Kidney tubule cell (primary cell): ENCODE data around the gene SULF2.

Experiments used
- DNase-seq: peaks from one replicate; pipeline ENCODE4 v3.0.0-alpha.2; 2018; ENCODE audit warnings: low spot score

Gene SULF2

DNA sequence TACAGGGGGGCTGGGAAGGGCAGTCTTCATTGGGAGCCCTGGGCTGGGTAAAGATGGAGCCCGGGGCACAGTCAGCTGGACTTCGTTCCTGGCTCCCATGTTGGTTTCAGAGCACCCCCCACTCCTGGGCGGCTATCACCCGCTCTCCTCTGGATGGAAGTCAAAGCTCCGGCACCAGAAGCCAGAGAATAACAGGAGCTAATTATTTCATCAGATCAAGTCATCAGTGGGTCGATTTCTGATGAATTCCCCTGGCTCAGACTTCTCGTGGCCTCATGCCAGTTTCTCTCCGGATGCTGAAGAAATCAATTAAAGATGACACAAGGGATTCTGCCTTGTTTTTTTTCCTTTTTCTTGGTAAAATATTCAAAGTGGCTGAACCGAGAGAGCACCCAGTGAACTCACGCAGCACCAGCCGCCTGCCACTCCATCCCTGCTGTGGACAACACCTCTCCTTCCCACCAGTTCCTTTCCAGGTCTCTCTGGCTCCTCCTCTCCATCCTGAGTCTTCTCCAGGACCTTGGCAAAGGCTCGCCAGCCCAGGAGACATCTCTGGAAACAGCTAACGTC lies 22.5 kb downstream of the SULF2 start:
- no peak for DNase-seq

DNA sequence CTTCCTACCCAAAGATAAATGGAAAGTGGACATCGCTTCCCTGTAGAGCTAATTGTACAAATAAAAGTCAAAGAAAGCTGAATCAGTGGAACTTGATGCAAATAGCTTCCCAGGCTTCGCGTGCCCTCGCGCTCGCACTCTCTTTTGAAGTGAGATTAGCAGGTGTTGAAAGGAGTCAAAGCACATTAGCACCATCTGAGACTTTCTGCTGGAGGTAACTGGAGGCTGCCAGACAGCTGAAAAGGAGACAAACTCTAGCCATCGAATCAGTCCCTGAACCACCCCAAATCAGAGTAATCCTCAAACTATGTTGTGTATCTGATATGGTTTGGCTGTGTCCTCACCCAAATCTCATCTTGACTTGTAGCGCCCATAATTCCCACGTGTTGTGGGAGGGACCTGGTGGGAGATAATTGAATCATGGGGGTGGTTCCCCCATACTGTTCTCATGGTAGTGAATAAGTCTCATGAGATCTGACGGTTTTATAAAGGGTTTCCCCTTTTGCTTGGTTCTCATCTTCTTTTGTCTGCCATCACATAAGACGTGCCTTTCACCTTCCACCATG lies 23.7 kb downstream of the SULF2 start:
- no peak for DNase-seq

DNA sequence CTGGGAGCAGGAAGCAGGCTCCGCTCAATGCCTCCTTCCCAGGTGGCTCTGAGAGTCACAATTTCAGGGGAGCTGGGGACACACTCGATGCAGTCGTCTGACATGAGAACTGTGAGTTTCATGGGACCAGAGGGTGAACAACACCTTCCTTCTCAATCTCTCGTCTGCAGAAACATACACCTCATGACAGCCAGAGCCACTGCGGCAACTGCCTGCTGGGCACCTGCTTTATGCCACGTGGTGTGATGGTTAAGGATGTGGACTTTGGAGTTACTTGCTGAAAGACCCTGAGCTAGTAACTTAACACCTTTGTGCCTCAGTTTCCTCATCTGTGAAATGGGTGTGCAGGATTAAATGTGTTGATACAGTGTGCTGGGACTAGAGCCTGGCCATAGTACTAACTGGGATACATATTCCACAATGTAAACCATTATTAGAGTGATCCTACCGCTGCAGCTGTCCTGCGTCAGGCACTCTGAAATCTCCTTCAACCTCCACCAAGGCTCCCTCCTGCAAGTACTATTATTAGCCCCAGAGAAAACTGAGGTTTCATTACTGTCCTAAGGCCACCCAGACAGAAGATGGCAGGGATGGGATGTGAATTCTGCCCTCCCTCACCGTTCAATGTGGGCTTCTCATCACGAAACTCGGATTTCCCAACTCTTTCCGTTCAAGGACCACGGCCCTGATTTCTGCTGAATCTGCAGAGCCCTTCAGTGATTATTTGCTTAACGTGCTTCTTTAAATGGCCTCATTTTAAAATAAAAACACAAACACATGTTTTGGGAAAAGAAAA lies 24.4 kb downstream of the SULF2 start:
- DNase-seq = no peak

GRCh38 chr20:47758517-47759450 lies 26.5 kb downstream of the SULF2 start:
- DNase-seq = no peak

DNA sequence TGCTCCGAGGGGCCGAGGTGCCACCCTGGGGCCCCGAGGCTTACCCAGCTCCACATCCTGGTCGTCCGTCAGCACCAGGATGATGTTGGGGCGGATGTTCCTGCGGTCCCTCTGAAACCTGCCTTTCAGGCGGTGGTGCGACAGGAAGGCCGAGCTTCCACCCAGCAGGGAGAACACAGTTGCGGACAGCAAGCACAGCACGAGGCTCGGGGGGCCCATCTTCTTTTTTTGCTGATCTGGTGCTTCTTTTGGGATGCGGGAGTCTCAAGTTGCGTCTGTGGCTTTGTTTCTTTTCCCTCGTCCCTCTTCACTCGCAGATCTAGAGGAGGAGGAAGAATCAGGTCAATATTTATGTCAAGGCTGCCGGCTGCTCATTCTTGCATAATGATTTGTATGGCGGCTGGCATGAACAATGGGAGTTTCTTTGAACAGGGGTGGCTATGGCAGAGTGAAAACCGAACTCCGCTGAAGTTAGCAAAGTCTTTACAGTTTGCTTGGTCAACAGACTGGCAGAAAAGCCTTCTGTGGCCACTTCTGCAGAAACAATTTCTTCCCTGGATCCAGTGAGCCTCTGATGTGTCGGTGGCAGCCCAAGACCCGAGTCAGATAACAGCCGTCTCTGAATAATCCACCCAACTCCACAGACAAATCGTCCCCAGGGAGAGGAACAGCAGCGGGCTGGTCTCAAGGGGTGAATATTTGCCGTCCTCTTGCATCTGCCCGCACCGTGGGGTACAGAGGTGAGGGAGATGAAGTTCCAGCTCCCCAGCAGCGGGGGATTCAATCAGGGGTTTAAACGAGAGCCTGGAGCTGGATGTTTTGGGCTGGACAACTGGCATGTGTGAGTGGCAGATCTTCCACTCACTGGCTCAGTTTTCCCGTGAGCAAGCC lies 27.9 kb downstream of the SULF2 start:
- DNase-seq = no peak

DNA sequence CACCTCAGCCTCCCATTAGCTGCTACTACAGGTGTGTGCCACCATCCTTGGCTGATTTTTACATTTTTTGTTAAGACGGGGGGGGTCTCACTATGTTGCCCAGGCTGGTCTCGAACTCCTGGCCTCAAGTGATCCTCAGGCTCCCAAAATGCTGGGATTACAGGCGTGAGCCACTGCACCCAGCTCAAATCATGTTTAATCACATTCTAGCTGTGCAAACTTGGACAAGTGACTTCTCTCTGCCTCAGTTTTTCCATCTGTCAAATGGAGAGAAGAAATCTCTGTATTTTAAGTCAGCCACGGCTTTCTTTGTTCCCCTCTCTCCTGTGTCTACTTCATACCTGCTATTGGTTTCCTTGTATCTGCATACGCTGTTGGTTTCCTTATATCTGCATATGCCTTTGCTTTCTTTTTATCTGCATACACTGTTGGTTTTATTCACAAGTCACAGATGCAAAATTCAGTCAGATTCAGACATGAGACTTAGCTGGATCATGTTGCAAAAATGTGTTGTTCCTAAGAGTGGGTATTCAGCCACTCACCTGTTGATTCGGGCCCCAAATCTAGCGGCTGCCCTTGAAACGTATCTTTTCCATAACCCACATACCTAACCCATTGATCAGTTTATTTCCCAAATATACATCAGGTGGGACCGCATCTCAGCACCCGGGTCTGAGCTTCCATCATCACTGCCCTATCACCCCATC lies 30.2 kb downstream of the SULF2 start:
- no peak for DNase-seq

GRCh38 chr20:47754388-47754715 lies 30.9 kb downstream of the SULF2 start:
- no peak for DNase-seq

GRCh38 chr20:47753576-47754387 lies 31.5 kb downstream of the SULF2 start:
- DNase-seq = no peak

DNA sequence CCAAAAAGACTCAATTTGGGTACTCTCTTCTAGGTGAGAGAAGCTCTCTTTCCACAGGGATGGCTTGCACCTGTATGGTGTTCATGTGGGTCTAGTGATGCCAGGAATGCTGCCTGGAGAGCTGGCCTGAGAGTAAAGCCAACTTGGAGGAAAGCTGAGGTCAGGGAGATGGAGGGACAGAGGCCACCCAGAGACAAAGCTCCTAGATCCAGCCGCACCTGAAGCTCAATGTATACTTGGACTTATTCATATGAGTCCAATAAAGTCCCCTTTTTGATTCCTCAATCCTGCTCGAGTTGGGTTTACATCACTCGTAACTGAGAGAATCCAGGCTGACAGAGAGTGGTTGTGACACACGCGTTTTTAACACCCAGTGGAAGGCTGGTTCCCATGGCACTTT lies 33.8 kb downstream of the SULF2 start:
- no peak for DNase-seq

DNA sequence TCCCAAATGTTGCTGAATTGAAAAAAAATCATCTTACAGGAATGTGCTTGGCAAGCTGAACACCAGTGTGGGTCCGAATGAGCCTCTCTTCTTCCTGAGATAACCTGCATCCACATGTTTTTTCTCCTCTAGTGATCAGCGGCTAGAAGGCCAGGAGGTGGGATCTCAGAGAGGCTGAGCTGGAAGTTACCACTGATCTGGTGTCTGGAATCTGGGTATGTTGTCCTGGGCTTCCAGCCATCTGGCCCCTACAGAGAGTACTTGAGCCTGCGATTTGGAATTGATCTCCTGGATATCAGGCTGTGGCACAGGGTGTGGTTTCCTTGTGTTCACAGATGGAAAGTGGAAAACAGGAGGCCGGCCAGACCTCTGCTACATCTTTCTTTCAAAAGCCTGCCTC lies 35.9 kb downstream of the SULF2 start:
- DNase-seq = no peak

DNA sequence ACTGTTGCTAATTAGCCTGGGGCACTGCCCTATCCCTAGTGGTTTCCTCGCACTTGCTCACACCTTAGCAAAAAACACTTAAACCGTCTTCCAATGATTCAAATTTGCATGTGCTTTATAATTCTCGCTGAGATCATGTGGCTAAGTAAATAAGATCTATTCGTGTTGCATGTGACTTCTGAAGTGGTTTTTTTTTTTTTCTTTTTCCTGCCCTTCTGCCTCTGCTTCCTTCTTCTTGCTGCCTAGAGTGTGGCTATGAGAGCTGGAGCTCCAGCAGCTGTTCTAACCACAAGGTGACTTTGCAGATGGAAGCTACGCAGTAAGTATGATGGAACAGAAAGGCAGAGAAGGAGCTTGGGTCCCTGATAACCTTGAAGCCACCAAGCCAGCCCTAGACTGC lies 36.5 kb downstream of the SULF2 start:
- DNase-seq = no peak

DNA sequence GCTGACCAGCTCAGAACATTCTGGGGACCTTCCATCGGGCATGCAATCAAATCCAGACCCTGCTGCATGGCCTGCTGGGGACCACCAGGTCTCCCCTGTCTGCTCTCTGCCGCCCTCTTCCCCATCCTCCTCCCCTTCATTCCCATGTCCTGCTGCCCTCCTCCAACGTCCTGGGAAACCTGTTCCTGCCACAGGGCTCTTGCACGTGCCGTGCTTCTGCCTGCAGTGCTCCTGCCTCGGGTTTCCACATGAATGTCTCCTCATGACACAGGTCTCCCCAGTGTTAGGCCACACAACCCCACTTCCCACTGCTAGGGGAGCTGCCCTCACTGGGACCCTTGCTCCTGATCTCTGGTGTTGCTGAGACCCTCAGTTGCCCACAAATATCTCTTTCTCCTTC lies 37.2 kb downstream of the SULF2 start:
- DNase-seq = no peak

GRCh38 chr20:47747669-47748031 lies 37.6 kb downstream of the SULF2 start:
- no peak for DNase-seq

DNA sequence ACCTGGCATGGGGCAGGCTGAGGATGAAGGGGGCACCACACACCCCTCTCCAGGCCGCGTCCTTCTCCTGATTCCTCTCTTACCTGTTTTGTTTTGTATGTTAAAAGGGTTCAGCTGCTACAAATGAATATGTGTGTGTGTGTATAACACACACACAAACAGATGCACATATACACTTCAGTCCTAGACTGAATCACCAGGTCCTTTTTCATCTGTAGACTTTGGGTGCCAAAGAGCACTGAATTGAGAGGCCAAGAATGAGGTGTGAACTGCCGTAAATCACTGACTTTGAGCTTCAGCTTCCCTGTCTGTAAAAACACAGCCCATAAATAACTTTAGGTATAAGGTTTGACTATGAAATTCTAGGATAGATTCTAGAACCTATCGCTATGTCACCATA lies 40.5 kb downstream of the SULF2 start:
- no peak for DNase-seq

GRCh38 chr20:47743671-47744070 lies 41.6 kb downstream of the SULF2 start:
- DNase-seq = no peak

GRCh38 chr20:47741669-47742608 lies 43.3 kb downstream of the SULF2 start:
- no peak for DNase-seq

DNA sequence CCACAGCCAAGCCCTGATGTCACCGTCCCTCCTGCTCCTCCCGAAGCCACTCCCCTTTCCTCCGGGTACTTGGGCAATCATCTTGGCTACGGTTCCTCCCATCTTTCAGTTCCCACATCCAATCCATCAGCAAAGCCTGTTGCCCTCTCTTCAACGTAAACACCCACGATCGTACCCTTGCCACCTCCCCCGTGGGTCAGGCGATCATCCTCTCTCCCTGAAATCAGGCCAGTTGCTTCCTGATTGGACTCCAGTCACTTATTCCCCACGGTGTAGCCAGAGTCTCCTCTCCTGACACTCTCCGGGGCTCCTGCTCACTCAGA lies 44.5 kb downstream of the SULF2 start:
- no peak for DNase-seq

GRCh38 chr20:47740121-47740861 lies 45.0 kb downstream of the SULF2 start:
- DNase-seq = no peak

- DNase-seq = no peak
Measured at GRCh38 chr20:47737923-47738322, 47.4 kb downstream of the SULF2 start.
